Activated T-helper 1 cell treated with anti-CD3 and anti-CD28 coated beads, Interleukin-2, amount 50 U/mL, for 16 hours (primary cell): ENCODE data around the gene GRID1.
"Not testable (repeated sequence)": the region's sequence is repeated elsewhere in the genome, so short reads cannot be mapped to it uniquely, and the experiment has no call there.

Experiments used
- DNase-seq, 2 donors: peaks; one replicate each; pipeline ENCODE4 v3.0.0-alpha.2; 2020; ENCODE audit warnings: low read depth in 1 of 2, low spot score in 1 of 2

Gene GRID1

DNA sequence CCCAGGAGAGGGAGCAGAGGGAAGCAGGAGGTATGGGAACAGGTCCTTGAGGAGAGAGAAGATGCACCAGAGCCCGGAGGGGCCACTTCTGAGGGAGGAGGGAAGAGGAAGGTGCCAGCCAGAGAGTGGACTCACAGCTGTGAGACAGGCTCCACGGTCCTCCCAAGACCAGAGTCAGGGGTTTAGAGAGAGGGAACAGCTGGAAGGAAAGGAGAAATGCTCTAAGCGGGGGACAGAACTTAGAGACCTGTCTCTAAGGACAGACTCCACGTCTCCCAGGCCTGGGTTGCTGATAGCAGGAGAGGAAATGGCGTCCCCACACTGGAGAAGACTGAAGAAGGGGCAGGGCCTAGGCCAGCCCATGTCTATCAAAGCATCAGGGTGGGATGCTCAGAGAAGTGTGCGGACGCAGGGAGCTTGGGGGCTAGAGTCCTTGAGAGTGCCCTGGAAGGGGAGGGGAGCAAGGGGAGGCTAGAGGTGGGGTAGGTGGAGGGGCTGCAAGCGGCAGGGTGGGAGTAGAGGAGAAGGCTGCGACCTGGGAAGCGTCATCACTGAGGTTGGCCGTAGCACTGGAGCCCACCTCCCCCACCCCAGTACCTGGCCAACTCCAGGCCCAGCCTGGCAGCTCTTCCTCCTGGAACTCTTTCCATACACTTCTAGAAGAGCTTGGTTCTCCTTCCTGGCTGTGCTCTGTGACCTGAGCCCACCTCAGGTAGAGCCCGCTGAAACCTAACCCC lies 25.6 kb upstream of the GRID1 start:
- no peak for DNase-seq

DNA sequence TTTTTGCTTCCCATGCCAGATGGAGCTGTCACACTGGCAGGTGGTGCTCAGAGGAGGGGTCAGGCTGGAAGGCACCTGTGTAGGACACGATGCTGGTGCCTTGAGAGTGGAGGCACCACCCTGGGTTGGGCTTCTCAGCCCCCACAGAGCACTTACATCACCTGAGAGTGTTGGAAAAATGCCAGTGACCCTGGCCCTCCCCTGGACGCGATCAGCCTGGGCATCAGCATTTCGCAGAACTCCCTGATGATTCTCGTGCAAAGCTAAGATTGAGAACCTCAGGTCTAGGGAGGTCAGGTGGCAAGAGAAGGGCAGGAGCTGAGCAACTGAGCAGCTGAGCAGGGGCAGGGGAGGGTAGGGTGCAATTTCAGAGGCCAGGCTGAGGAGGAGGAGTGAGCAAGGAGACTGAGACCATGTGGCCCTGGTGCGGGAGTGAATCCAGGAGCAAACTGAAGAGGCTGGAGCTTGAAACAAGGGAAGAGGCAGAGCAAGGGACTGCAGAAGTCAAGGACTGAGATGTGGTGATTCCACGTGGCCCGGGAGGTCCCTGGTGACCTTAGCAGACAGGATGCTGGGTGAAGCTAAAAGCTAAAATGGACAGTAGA lies 24.7 kb upstream of the GRID1 start:
- no peak for DNase-seq

DNA sequence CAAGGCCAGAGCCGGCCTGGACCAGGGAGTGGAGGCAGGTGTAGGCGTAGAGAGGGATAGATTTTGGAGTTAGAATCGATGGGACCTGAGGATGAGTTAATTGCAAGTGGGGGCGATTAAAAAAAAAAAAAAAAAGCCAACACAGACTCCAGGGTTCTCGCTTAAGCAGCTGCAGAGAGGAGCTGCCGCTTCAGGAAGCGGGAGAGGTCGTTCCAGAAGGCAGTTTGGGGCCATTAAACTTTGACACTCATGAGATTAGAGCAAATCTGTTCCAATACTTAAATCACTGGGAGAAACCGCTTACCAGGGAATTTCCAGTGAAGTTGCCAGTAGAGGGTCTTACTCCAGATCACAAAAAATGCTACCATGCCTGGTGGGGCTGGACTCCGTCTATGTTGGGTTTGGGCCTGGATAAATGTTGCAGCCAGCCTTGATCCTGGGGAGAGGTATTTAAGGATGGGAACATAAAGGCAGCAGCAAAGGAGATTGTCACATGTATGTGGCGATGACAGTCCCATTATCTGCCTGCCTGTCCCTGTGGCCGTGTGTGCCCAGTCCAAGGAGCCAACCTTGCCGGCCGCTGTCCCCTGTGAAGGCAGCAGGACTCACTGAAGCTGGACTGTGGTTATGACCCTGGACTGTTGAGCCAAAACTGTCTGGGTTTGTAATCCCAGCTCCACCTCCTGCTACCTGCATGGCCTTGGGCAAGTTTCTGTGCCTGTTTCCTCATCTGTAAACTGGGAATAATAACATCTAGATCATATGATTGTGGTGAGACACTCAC lies 23.9 kb upstream of the GRID1 start:
- DNase-seq: no peak

DNA sequence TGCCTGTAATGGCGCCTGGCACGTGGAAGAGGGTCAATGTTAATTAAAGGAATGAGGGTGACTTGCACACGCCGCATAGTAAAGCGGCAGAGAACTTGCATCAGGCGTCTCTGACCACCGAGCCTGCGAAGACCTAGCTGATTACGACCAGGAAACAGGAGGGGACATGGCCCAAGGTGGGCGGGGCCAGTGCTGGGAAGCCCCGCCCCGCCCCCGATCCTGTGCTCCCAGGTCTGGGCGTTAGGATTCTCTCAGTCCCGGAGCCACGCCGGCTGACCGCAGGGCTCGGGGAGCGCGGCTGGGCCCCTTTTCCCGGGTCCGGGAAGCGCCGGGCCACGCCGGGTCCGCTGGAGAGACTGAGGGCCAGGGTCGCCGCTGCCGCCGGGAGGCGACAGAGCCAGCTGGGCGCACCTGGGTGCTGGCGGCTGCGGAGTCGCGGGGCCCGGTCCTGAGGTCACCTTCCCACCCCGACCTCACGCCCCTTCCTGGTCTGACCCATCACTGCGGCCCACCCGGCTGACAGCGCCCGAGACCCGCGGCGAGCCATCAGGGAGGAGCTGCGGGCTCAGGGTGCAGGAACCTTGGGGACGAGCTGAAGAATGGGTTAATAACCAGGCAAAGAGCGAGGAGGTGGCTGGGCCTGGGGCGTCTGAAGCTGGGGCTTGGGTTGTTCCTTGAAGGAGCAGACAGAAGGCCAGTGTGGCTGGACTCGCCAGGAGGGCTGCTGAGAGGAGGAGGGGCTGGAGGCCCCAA lies 23.0 kb upstream of the GRID1 start:
- DNase-seq: no peak

DNA sequence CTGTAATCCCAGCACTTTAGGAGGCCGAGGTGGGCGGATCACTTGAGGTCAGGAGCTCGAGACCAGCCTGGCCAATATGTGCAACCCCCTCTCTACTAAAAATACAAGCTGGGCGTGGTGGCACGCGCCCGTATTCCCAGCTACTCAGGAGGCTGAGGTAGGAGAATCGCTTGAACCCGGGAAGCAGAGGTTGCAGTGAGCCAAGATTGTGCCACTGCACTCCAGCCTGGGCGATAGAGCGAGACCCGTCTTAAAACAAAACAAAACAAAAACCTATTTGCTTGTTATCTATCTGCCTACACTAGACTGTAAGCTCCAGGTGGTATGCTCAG lies 22.5 kb upstream of the GRID1 start:
- not testable (repeated sequence) for DNase-seq

DNA sequence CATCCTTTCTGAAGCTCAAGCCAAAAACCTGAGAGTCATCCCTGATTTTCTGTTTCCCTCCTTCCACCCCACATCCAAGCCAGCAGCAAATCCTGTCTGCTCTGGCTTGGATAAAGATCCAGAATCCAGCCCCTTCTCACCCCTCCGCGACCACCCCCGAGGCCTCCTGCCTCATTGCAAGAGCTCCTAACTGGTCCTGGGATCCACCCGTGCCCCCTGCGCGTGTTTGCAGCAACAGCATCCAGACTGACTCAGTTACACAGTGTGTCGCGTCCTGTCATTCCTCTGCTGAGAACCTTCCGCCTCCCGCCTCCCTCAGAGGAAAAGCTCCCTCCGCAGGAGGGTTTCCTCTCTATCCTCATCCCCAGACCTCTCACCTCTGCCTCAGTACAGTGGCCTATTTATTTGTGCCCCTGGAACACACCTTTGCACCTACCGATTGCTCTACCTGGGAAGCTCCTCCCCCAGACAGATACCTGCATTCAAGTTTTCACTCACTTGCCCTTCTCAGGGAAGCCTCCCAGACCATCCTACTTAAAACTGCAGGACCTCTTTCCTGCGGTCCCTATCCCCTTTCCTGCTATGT lies 21.6 kb upstream of the GRID1 start:
- no peak for DNase-seq

DNA sequence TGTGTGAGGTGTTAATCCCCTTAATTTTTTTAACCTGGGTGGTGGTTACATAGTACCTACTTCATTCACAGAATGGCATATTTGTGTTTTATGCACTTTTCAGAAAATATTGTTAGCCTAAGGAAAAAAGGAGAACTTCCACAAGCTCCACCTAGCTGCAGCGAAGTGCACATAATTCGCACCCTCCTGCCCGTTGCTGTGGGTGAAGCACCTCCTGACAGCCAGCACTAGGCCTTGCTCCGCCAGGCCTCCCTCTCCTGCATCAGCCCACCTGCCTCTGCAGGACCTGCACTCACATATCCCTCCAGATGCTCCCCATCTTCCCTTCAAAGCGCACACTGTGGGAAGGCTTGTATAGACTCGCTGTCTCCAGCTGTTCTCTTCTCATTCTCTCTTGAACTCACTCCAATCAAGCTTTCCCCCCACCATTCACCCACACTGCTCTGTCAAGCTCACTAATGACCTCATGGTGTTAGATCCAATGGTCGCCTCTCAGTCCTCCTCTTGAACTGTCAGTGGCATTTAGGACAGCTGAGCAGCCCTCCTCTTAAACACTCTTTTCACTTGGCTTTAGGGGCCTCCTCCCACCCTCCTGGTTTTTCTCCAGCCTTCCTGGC lies 20.7 kb upstream of the GRID1 start:
- DNase-seq: no peak

DNA sequence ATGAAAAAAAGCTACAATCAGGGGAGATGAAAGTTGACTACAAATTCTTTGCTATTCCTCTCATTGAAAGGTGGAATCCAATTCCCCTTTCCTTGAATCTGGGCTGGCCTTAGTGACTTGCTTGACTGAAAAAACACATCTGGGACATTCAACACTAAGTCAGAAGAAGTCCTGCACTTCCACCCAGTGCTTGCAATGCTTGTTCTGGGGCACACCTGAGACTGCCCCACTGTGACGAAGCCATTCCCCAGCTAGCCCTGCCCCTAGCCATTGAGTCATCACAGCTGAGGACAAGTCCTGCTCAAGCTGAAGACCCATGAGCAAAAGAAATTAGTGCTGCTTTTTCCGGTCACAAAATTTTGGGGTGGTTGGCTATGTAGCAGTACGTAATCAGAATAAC lies 19.2 kb upstream of the GRID1 start:
- no peak for DNase-seq

DNA sequence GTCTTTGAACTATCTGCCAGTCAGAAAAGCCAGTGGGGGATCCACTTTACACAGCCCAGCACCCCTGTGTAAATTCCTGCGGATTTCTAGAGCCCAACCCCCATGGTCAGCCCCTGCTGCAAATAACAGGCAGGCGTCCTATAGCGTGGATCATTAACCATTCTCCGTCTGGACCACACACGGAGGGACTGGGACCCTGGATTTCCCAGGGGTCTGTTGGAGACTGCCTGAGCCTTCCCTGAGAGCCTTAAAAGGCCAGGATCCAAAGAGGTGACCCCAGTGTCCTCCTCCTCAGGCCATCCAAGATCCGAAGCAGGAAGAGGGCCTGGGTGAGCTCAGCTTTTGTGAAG lies 11.2 kb upstream of the GRID1 start:
- no peak for DNase-seq

DNA sequence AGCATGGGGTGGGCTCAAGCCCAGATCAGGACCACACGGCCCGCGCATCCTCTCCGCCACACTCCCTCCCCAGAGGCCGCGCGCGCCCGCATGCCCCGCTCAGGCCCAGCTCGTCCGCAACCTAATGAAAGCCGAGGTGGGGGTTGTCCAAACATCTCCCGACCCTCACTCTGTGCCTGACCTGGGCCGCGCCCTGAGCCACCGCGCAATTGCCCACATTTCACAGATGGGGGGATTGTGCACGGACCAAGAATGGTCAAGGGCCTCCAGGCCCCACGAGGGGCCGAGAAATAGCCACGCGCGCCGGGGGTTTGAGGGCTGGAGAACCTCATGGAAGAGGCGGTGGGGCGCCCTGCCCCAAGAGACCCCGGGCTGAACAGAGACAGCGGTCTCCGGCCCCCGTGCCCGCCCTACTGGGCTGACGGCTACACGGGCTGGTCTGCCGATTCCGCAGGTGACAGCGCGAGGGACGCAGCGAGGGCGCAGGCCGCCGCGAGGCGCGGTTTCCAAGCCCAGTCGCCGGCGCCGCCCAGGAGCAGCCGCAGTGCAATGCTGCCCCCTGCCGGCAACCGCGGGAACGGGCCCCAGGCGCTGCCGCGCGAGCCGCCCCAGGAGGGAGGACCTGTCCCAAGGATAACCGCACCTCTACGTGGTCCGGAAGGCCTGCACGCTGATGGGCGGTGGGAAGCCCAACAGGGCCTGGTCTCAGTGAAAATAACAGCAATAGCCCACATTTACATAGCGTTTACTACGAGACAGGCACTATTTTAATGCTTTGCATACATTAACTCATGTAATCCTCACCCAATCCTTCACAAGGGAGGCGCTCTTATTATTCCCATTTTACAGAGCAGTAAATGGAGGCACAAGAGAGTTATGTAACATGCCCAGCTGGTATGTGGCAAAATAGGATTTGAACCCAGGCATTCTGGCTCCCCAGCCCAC lies 10.5 kb upstream of the GRID1 start:
- DNase-seq: peak; percentile 73 to 84

DNA sequence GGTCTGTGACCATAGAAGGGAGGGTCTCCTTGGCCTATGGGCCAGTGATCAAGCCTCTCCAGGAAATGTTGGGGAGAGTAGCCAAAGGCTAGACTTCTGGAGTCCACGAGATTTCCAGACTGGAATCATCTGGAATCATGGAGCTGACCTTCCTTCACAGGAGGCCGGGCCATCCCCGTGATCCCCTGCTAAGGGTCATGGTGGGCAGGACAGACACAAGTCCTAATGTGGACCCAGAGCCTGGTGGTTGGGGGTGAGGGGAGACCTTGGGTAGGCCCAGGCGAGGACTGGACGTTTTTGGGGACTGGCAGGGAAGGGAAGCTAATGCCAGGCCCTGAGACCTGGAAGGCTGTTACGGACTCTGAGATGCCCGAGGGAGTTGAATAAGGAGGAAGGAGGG lies 9.8 kb upstream of the GRID1 start:
- DNase-seq: no peak

DNA sequence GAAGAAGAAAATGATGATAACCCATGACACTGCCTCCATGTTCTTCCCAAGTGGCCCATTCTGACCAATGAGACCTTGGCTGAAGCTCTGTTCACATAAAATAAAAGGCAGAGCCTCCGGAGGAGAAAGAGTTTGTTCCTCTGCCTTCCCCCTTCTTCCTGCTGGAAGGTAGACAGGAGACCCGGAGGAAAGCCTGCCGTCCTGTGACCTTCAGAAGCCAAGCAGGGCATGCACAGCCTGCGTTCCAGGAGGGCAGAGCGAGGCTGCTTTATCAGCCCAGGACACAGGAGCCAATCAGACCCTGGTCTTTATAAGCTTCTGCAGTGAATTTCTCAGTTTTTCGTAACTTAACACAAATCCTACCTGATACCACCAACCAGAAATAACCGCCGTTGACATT lies 8.6 kb upstream of the GRID1 start:
- no peak for DNase-seq

DNA sequence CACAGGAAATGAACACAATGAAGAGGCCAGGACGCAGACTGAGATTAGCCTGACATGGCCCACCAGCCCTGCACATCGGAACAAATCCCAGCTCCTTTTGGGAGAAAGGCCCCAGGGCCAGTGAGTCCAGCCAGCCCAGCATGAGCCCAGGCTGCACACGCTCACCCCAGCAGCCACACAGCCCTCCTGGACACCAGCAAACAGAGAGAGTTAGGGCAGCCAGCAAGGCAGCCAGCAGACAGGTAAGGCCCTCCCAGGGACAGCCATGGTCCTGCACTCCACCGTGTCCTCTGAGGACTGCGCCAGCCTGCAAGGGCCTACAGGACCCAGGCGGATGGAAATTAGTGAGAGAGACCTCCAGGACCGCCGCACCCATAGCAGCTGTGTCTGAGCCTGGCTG lies 8.1 kb upstream of the GRID1 start:
- no peak for DNase-seq

DNA sequence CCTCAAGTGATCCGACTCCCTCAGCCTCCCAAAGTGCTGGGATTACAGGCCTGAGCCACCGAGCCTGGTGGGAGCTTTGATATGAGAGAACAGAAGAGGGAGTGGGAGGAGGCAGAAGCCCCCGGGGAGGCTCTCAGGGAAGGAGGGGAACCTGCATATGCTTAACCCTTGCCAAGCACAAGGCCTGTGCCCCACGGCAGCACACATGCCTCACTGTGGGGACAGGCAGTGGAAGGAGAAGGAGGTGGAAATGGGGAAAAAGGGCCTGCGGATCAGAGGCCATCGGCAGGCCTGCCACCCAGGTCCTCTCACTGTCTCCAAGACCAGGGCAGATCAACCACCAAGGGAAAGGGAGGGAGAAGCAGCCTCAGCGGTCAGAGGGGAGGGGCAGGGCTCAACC lies 7.2 kb upstream of the GRID1 start:
- no peak for DNase-seq

DNA sequence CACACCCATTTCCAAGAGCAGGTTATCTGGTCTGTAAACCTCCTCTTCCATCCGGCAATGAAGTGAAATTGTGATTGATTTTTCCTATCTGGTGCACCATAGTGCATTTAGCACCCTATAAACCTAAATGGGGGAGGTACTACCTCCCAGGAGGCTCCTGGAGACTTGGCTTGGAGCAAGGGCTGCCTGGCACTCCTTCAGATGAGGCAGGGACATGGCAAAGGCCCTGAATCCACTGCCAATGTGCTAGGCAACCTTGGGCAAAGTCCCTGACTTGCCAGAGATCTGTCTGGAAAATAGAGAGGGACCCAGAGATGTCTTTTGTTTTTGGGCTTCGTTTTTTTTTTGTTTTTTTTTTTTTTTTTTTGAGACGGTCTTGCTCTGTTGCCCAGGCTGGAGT lies 6.7 kb upstream of the GRID1 start:
- DNase-seq: no peak

DNA sequence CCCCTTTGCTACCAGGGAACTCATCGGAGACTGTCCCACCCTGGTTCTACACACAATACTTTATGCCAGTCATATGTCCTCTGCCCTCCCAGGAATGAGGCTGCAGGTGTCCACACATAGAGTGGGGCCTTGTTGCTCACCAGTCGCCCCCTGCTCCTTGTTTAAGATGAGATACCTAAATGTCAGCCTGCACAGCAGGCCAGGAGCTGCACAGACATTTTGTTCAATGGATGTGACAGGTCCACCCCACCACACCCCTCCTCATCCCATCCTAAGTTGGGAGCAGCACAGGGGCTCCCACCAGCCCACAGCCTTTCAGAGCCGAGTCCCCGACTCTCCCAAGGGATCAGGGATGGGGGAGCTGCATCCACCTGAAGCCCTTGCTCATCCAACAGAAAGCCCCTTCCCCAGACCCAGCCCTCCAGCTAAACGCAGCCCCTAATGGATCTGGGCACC lies 6.2 kb upstream of the GRID1 start:
- no peak for DNase-seq

DNA sequence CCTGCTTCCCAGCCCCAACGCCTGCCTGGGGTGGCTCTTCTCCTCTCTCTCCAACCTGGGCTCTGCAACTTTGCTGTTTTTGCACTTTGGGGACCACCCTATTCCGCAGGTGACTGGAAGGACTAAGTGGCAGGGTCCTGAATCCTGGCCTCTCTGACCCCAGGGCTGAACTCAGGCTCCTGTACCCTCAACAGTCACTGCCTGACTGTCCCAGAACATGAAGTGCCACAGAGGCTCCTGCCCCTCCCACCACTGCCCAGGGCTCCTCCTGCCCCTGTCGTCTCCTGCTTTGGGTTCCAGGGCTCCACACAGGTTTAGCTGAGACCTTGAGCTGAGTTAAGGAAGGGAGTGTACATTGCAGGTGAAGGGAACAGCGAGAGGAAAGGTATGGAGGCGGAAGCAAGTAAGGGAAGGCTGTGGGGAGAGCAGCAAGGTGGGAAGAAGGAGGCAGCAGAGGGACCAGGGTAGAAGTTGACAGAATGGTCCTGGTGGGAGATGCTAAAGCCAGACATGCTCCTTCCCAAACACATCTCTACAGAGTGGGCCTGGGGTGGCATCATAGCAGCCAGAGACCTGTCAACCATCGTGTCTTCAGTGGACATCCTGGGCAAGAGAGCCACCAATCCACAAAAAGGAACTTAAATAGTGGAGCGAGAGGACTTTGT lies 5.7 kb upstream of the GRID1 start:
- no peak for DNase-seq

DNA sequence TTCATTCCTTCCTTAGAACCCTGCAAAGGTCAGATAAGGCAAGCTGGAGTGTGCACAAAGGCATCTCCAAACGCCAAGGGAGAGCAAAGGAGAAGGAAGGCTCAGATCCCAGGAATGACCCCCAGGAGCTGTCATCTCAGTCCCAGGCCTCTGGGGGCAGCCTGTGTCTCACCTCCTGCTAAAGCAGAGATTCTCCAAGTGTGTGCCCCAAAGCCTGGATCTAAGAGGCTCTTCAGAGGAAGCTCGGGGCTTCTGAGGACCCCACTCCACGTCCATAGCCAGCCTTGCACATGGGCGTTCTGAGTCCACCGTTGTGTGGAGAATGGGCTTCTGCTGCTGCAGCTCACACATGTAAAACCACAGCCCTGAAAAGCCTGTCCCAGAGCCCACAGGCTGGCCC lies 5.1 kb upstream of the GRID1 start:
- DNase-seq: no peak

DNA sequence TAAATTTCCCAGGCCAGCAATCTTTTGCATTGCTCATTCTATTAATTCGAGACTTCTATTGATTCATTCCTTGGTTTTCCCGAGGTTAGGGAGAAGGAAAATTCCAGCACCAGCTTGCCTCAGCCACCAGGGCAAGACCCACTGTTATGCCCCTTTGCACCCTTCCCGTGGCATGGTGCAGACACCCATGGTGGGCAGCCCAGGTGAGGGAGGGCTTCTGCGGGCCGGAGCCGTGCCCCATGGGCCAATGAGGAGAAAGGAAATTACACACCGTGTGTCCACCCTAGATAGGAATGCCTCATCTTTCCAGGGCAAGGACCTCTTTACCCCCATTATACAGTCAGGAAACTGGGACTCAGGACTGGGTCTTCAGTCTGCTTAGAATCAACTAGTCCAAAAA lies 4.5 kb upstream of the GRID1 start:
- no peak for DNase-seq
